ENCODE measurements around the gene CORIN.

Gene CORIN

DNA sequence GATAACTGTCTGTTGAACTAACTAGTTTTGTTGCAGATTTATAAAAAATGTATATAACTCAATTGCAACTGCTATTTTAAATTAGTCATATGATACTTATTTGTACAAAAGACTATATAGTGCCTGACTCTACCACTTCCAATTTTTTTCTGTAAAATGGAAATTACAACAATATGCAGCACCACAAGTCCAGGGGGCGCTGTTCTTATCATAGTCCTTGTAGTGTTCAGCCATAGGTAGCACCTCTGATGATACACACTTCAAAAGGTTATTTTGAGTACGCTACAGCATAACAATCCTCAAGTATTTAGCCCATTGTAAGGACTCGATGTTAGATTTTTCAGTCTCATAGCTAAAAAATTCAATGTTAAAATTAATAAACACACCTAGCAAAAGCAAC lies 174.9 kb downstream of the CORIN start:
- peaks cover 6% of the 10 kb centered on the region; the same call in 1 of the 2 replicates for H3K9me3 ChIP-seq (ENCODE audit: control insufficient read depth, insufficient read depth, low read length)
- H3K4me3 ChIP-seq (ENCODE audit: low read depth, low read length): no peak overlapping the region
- no peak overlapping the region for H3K27ac ChIP-seq (ENCODE audit: low read depth, low read length)
- H3K36me3 ChIP-seq (ENCODE audit: control insufficient read depth, insufficient read depth, low read length): no peaks in the 10 kb centered on the region
- no peaks in the 10 kb centered on the region for H3K27me3 ChIP-seq (ENCODE audit: control insufficient read depth, insufficient read depth, low read length)
- H3K9ac ChIP-seq (ENCODE audit: low read depth, low read length): no peak overlapping the region
- H3K4me1 ChIP-seq (ENCODE audit: control insufficient read depth, insufficient read depth, low read length): no peaks in the 10 kb centered on the region

DNA sequence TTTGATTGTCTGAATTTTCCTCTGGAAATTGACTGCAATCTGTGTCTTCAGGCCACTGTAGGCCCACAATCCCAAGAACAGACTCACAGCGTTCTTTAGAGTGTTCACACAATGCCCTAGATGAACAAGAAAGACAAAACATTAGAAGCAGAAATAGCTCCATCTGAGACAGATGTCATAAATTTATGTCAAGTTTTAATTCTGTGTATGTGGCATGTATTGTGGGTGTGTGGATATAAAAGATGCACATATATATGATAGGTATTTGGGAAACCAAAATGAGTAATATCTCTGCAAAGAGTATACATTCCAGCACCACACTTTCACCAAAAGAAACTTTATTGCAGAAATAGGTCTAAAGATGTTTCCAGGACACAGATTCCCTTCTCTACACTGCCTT lies 176.1 kb downstream of the CORIN start:
- Histone ChIP-seq H3K4me1 (ENCODE audit: control insufficient read depth, insufficient read depth, low read length) (no peaks in the 10 kb centered on the region), H3K27ac (ENCODE audit: low read depth, low read length) (no peak overlapping the region), H3K4me3 (ENCODE audit: low read depth, low read length) (no peak overlapping the region), H3K27me3 (ENCODE audit: control insufficient read depth, insufficient read depth, low read length) (no peaks in the 10 kb centered on the region), H3K9ac (ENCODE audit: low read depth, low read length) (no peak overlapping the region), H3K36me3 (ENCODE audit: control insufficient read depth, insufficient read depth, low read length) (no peaks in the 10 kb centered on the region), H3K9me3 (ENCODE audit: control insufficient read depth, insufficient read depth, low read length) (peaks cover 6% of the 10 kb centered on the region; the same call in 1 of the 2 replicates)

GRCh38 chr4:47659342-47659741 lies 178.5 kb downstream of the CORIN start:
- Histone ChIP-seq H3K4me1 (ENCODE audit: control insufficient read depth, insufficient read depth, low read length) (no peaks in the 10 kb centered on the region), H3K9ac (ENCODE audit: low read depth, low read length) (no peak overlapping the region), H3K27me3 (ENCODE audit: control insufficient read depth, insufficient read depth, low read length) (no peaks in the 10 kb centered on the region), H3K4me3 (ENCODE audit: low read depth, low read length) (no peak overlapping the region), H3K9me3 (ENCODE audit: control insufficient read depth, insufficient read depth, low read length) (peaks cover 6% of the 10 kb centered on the region; the same call in 1 of the 2 replicates), H3K36me3 (ENCODE audit: control insufficient read depth, insufficient read depth, low read length) (no peaks in the 10 kb centered on the region), H3K27ac (ENCODE audit: low read depth, low read length) (no peak overlapping the region)

- H3K4me1 ChIP-seq (ENCODE audit: control insufficient read depth, insufficient read depth, low read length): peaks cover 10% of the 10 kb centered on the region
- no peak overlapping the region for H3K9ac ChIP-seq (ENCODE audit: low read depth, low read length)
- peaks cover 6% of the 10 kb centered on the region; the same call in 1 of the 2 replicates for H3K9me3 ChIP-seq (ENCODE audit: control insufficient read depth, insufficient read depth, low read length)
- H3K36me3 ChIP-seq (ENCODE audit: control insufficient read depth, insufficient read depth, low read length): no peaks in the 10 kb centered on the region
- no peaks in the 10 kb centered on the region for H3K27me3 ChIP-seq (ENCODE audit: control insufficient read depth, insufficient read depth, low read length)
- H3K27ac ChIP-seq (ENCODE audit: low read depth, low read length): no peak overlapping the region
- H3K4me3 ChIP-seq (ENCODE audit: low read depth, low read length): no peak overlapping the region
Measured at GRCh38 chr4:47654972-47655693, 182.7 kb downstream of the CORIN start.

DNA sequence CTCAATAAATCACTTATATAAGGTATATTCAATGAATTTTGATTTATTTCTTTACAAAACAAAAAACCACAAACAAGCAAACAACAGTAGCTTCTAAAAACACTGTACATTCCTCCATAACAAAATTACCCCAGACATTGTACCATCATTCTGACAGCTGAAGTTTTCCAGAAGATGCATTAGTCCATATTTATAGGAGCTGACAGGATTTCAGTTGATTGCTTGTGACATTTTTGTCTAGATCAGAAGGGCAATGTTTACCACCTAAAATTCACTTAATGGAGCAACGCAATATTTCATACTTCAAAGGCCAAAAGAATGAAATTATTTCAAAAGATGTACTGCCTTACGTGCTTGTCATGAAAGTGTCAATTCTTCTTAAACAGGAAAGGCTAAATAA lies 185.8 kb downstream of the CORIN start:
- Histone ChIP-seq H3K27me3 (ENCODE audit: control insufficient read depth, insufficient read depth, low read length) (no peaks in the 10 kb centered on the region), H3K4me3 (ENCODE audit: low read depth, low read length) (no peak overlapping the region), H3K27ac (ENCODE audit: low read depth, low read length) (no peak overlapping the region), H3K9ac (ENCODE audit: low read depth, low read length) (no peak overlapping the region), H3K4me1 (ENCODE audit: control insufficient read depth, insufficient read depth, low read length) (peaks cover 10% of the 10 kb centered on the region), H3K36me3 (ENCODE audit: control insufficient read depth, insufficient read depth, low read length) (no peaks in the 10 kb centered on the region), H3K9me3 (ENCODE audit: control insufficient read depth, insufficient read depth, low read length) (no peaks in the 10 kb centered on the region)

GRCh38 chr4:47651231-47651630 lies 186.6 kb downstream of the CORIN start:
- Histone ChIP-seq H3K27ac (ENCODE audit: low read depth, low read length) (no peak overlapping the region), H3K27me3 (ENCODE audit: control insufficient read depth, insufficient read depth, low read length) (no peaks in the 10 kb centered on the region), H3K9ac (ENCODE audit: low read depth, low read length) (no peak overlapping the region), H3K4me1 (ENCODE audit: control insufficient read depth, insufficient read depth, low read length) (peaks cover 10% of the 10 kb centered on the region), H3K9me3 (ENCODE audit: control insufficient read depth, insufficient read depth, low read length) (no peaks in the 10 kb centered on the region), H3K4me3 (ENCODE audit: low read depth, low read length) (no peak overlapping the region), H3K36me3 (ENCODE audit: control insufficient read depth, insufficient read depth, low read length) (no peaks in the 10 kb centered on the region)

- H3K9me3 ChIP-seq (ENCODE audit: control insufficient read depth, insufficient read depth, low read length): no peaks in the 10 kb centered on the region
- no peak overlapping the region for H3K9ac ChIP-seq (ENCODE audit: low read depth, low read length)
- H3K27me3 ChIP-seq (ENCODE audit: control insufficient read depth, insufficient read depth, low read length): no peaks in the 10 kb centered on the region
- no peak overlapping the region for H3K4me3 ChIP-seq (ENCODE audit: low read depth, low read length)
- no peaks in the 10 kb centered on the region for H3K36me3 ChIP-seq (ENCODE audit: control insufficient read depth, insufficient read depth, low read length)
- H3K27ac ChIP-seq (ENCODE audit: low read depth, low read length): no peak overlapping the region
- H3K4me1 ChIP-seq (ENCODE audit: control insufficient read depth, insufficient read depth, low read length): peaks cover 10% of the 10 kb centered on the region
Measured at GRCh38 chr4:47650584-47651130, 187.2 kb downstream of the CORIN start.

GRCh38 chr4:47647544-47647943 lies 190.3 kb downstream of the CORIN start:
- H3K27me3 ChIP-seq (ENCODE audit: control insufficient read depth, insufficient read depth, low read length): no peaks in the 10 kb centered on the region
- peaks cover 10% of the 10 kb centered on the region for H3K4me1 ChIP-seq (ENCODE audit: control insufficient read depth, insufficient read depth, low read length)
- no peak overlapping the region for H3K4me3 ChIP-seq (ENCODE audit: low read depth, low read length)
- H3K9me3 ChIP-seq (ENCODE audit: control insufficient read depth, insufficient read depth, low read length): no peaks in the 10 kb centered on the region
- H3K9ac ChIP-seq (ENCODE audit: low read depth, low read length): no peak overlapping the region
- H3K36me3 ChIP-seq (ENCODE audit: control insufficient read depth, insufficient read depth, low read length): no peaks in the 10 kb centered on the region
- no peak overlapping the region for H3K27ac ChIP-seq (ENCODE audit: low read depth, low read length)

GRCh38 chr4:47647029-47647428 lies 190.8 kb downstream of the CORIN start:
- no peak overlapping the region for H3K4me3 ChIP-seq (ENCODE audit: low read depth, low read length)
- no peaks in the 10 kb centered on the region for H3K9me3 ChIP-seq (ENCODE audit: control insufficient read depth, insufficient read depth, low read length)
- H3K27me3 ChIP-seq (ENCODE audit: control insufficient read depth, insufficient read depth, low read length): no peaks in the 10 kb centered on the region
- H3K36me3 ChIP-seq (ENCODE audit: control insufficient read depth, insufficient read depth, low read length): no peaks in the 10 kb centered on the region
- no peak overlapping the region for H3K27ac ChIP-seq (ENCODE audit: low read depth, low read length)
- peaks cover 10% of the 10 kb centered on the region for H3K4me1 ChIP-seq (ENCODE audit: control insufficient read depth, insufficient read depth, low read length)
- H3K9ac ChIP-seq (ENCODE audit: low read depth, low read length): no peak overlapping the region

- Histone ChIP-seq H3K9me3 (ENCODE audit: control insufficient read depth, insufficient read depth, low read length) (no peaks in the 10 kb centered on the region), H3K4me1 (ENCODE audit: control insufficient read depth, insufficient read depth, low read length) (peaks cover 8% of the 10 kb centered on the region), H3K9ac (ENCODE audit: low read depth, low read length) (no peak overlapping the region), H3K27me3 (ENCODE audit: control insufficient read depth, insufficient read depth, low read length) (no peaks in the 10 kb centered on the region), H3K36me3 (ENCODE audit: control insufficient read depth, insufficient read depth, low read length) (no peaks in the 10 kb centered on the region), H3K27ac (ENCODE audit: low read depth, low read length) (no peak overlapping the region), H3K4me3 (ENCODE audit: low read depth, low read length) (no peak overlapping the region)
Measured at GRCh38 chr4:47646372-47646771, 191.5 kb downstream of the CORIN start.

DNA sequence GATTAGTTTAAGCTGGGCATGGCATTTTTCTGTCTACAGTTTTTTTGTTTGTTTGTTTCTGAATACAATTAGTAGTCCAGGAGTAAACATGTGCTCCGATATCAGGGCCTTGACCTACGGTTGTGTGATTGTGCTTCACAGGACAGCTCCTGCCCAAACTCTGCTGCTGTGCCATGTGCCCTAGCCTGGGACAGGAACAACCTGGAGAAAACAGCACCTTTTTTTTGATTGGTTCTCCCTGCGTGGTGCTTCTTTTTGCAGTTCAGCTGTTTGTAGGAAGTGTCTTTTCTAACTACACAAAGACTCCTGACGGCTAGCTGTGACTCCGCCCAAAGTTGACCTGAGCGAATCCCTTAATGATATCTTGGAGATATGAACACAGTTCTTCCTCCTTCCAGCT lies 194.0 kb downstream of the CORIN start:
- H3K36me3 ChIP-seq (ENCODE audit: control insufficient read depth, insufficient read depth, low read length): no peaks in the 10 kb centered on the region
- no peak overlapping the region for H3K4me3 ChIP-seq (ENCODE audit: low read depth, low read length)
- H3K27ac ChIP-seq (ENCODE audit: low read depth, low read length): no peak overlapping the region
- no peaks in the 10 kb centered on the region for H3K27me3 ChIP-seq (ENCODE audit: control insufficient read depth, insufficient read depth, low read length)
- H3K4me1 ChIP-seq (ENCODE audit: control insufficient read depth, insufficient read depth, low read length): no peaks in the 10 kb centered on the region
- no peak overlapping the region for H3K9ac ChIP-seq (ENCODE audit: low read depth, low read length)
- H3K9me3 ChIP-seq (ENCODE audit: control insufficient read depth, insufficient read depth, low read length): no peaks in the 10 kb centered on the region

Data from HUES48 (cell line).